Natural killer cell (primary cell): ENCODE measurements around the gene BCOR. TPM values are rescaled to one million over a fixed set of nuclear protein-coding genes. Genes with fewer than 3 reads are reported as not detected.

Experiments used
- ATAC-seq, 3 donors: fragments of 150-1000 bp in 2 of 3; fragments of 200-7000 bp in 1 of 3; cut with Tn5 transposase; 1 replicate in 1 of 3; 2 replicates in 2 of 3; pipeline ENCODE4 v1.10.0; 2021; ENCODE audit warnings: mild to moderate bottlenecking in 2 of 3, moderate library complexity in 2 of 3
- DNase-seq, 2 donors: peaks; one replicate each; pipeline versions ENCODE4 v3.0.0 to v3.0.0-alpha.2; 2013 to 2021; ENCODE audit warnings: mixed read lengths in 1 of 2
- H3K27ac ChIP-seq: one replicate; pipeline ENCODE4 v1.5.1; 2013; ENCODE audit warnings: mild to moderate bottlenecking, low read length
- H3K27me3 ChIP-seq: one replicate; pipeline ENCODE4 v1.6.1; 2013; ENCODE audit warnings: low read length; ENCODE audit not compliant: control insufficient read depth, insufficient read depth
- H3K36me3 ChIP-seq: one replicate; pipeline ENCODE4 v1.6.1; 2013; ENCODE audit warnings: low read length; ENCODE audit not compliant: control insufficient read depth, insufficient read depth
- H3K4me1 ChIP-seq: one replicate; pipeline ENCODE4 v1.6.1; 2013; ENCODE audit warnings: low read length; ENCODE audit not compliant: control insufficient read depth, insufficient read depth
- H3K4me3 ChIP-seq: one replicate; pipeline ENCODE4 v1.5.1; 2013; ENCODE audit warnings: low read length
- H3K9me3 ChIP-seq: one replicate; pipeline ENCODE4 v1.6.1; 2013; ENCODE audit warnings: low read length; ENCODE audit not compliant: control insufficient read depth, insufficient read depth
- H3K27ac Mint-ChIP-seq, 2 donors: one replicate each; pipeline ENCODE4 v1.8.0; 2022; ENCODE audit warnings: mild to moderate bottlenecking in 2 of 2, mixed read lengths in 2 of 2, moderate library complexity in 1 of 2
- H3K27me3 Mint-ChIP-seq, 2 donors: one replicate each; pipeline ENCODE4 v1.8.0; 2022; ENCODE audit warnings: low read depth in 2 of 2, mixed read lengths in 2 of 2
- H3K36me3 Mint-ChIP-seq: one replicate; pipeline ENCODE4 v1.8.0; 2022; ENCODE audit warnings: mixed read lengths
- H3K4me1 Mint-ChIP-seq, 2 donors: one replicate each; pipeline ENCODE4 v1.8.0; 2022; ENCODE audit warnings: mixed read lengths in 2 of 2
- H3K4me3 Mint-ChIP-seq: one replicate; pipeline ENCODE4 v1.8.0; 2022; ENCODE audit warnings: mild to moderate bottlenecking, moderate library complexity, mixed read lengths
- H3K9me3 Mint-ChIP-seq, 2 donors: one replicate each; pipeline ENCODE4 v1.8.0; 2022; ENCODE audit warnings: mixed read lengths in 2 of 2
- WGBS: methylation state at CpG from one replicate; pipeline ENCODE4 v1.1.7; 2013; ENCODE audit warnings: missing lambda C conversion rate; ENCODE audit not compliant: insufficient coverage; 5-methylcytosine and 5-hydroxymethylcytosine counted together
- intact Hi-C: fragments of 100-400 bp; cut with micrococcal nuclease; formaldehyde crosslinking; loops from one replicate; pipeline ENCODE4 v1.14.2; 2022
- total RNA-seq, 4 donors: library from RNA; stranded (reverse); fragments of 120-200 nt in 1 of 4; gene quantifications; one replicate each; pipeline versions ENCODE4 v1.2.3 to v1.2.4, GENCODE V29; 2013 to 2022
- TF ChIP-seq, protein P1 (sequence below): fragments of 200-600 bp; IDR thresholded peaks from one replicate; pipeline ENCODE4 v1.8.0; 2022; ENCODE audit warnings: antibody characterized with exemption

The BCOR gene
- total RNA-seq, 3 donors from 2014 or later (not counting 1 experiment from before 2014, with no cell fraction given), result 20.0 to 35.2 (median 29.2) TPM

DNA sequence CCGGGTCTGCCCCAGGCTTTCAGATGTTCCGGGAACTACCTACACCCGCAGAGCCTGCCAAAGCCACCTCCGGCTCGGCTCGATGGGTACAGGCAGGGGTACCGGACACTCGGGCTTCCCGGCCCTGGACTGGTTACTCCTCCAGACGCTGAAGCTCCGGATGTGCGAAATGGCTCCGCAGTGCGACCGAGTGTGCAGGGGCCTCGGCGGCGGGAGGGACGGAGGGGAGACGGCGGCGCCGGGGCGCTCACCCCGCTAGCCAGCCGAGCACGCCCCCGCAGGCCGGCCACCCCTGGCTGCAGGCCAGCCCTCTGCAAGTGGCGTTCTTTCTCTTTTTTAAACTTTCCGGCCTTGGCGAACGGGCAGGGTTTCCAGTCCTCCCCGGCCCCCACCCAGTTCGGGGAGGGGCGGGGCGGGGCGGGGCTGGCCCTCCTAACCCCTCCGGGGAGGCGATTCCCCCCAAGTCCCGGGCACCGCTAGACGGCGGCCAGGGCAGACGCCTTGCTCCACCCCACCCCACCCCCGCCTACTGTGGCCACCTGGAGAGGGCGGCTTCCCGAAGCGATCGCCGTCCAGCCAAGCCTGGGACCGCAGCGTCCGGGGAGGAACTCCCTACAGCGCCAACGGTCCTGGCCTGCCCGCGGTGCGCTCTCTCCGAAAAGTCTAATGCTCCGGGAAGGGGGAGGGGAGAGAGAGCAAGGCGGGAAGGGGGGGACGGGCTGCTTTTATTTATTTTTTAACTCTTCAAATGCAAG lies 7.5 kb downstream of the BCOR start:
- Mint-ChIP-seq H3K4me1 (peaks cover 50 to 57% of the 10 kb centered on the region in 2 donors), H3K36me3 (no peaks in the 10 kb centered on the region), H3K4me3 (peak overlapping the region; percentile 68), H3K27ac (peak overlapping the region in 1 of 2 donors; percentile 49), H3K9me3 (no peaks in the 10 kb centered on the region), H3K27me3 (peaks cover 0 to 46% of the 10 kb centered on the region in 2 donors)
- no peak overlapping the region for H3K27ac ChIP-seq
- ATAC-seq, result peak; percentile 46 to 55 (median 52)
- WGBS, result 6% methylated on average over 52 of the region's 63 CpGs
- H3K27me3 ChIP-seq, result no peaks in the 10 kb centered on the region
- TF ChIP-seq, protein P1, sequence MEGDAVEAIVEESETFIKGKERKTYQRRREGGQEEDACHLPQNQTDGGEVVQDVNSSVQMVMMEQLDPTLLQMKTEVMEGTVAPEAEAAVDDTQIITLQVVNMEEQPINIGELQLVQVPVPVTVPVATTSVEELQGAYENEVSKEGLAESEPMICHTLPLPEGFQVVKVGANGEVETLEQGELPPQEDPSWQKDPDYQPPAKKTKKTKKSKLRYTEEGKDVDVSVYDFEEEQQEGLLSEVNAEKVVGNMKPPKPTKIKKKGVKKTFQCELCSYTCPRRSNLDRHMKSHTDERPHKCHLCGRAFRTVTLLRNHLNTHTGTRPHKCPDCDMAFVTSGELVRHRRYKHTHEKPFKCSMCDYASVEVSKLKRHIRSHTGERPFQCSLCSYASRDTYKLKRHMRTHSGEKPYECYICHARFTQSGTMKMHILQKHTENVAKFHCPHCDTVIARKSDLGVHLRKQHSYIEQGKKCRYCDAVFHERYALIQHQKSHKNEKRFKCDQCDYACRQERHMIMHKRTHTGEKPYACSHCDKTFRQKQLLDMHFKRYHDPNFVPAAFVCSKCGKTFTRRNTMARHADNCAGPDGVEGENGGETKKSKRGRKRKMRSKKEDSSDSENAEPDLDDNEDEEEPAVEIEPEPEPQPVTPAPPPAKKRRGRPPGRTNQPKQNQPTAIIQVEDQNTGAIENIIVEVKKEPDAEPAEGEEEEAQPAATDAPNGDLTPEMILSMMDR, result no peak
- H3K4me1 ChIP-seq, result peaks cover 58% of the 10 kb centered on the region
- H3K36me3 ChIP-seq, result no peaks in the 10 kb centered on the region
- intact Hi-C loops, result no loop called here
- H3K4me3 ChIP-seq, result peak overlapping the region; percentile 20
- H3K9me3 ChIP-seq, result no peaks in the 10 kb centered on the region
- peak in 1 of 2 donors; percentile 42 for DNase-seq

DNA sequence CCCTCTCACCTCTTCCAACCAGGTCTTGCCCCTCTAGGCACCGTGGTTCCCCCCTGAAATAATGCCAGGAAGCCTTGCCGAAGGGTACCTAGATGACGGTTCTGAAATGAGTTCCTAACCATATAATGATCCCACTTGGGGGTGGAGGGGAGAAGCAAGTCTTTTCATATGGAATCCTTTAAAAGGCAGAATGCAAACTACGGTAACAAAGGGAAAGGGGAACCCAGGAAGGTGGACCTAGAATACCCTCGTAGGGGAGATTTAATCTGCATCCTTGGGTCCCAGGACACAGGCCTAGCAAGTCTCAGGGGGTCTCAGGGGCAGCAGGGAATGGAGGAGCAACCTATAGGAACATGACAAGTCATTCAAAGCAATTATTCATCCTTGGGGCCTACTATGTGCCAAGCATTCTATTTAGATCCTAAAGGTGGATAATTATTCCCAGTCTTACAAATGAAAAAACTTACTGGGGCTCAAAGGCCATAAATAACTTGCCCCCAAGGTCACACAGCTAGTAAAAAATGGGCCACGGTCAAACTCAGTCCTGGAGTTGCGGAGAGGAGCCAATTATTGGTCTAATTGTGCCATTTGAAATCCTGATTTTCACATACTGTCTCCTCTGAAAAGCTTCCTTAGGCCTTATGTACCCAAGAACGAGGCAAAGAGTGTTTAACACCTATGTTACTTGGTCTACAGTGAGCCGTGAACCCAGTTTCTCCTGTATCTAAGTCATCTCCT lies 8.8 kb downstream of the BCOR start:
- 72% methylated on average over 8 of the region's 9 CpGs for WGBS
- no peak overlapping the region for H3K4me3 ChIP-seq
- H3K27ac ChIP-seq, result no peak overlapping the region
- no peaks in the 10 kb centered on the region for H3K27me3 ChIP-seq
- Mint-ChIP-seq H3K4me1 (peaks cover 46 to 55% of the 10 kb centered on the region in 2 donors), H3K36me3 (no peaks in the 10 kb centered on the region), H3K27me3 (peaks cover 4 to 53% of the 10 kb centered on the region in 2 donors), H3K27ac (peak overlapping the region in 1 of 2 donors; percentile 49), H3K4me3 (peak overlapping the region; percentile 62), H3K9me3 (no peaks in the 10 kb centered on the region)
- H3K4me1 ChIP-seq, result peaks cover 63% of the 10 kb centered on the region
- no peak for ATAC-seq
- H3K36me3 ChIP-seq, result no peaks in the 10 kb centered on the region
- TF ChIP-seq, protein P1, result no peak
- intact Hi-C loops, result loop anchor here (10.0 kb wide), 1 partner anchor 274 kb away; no protein-coding TSS in a partner anchor
- no peaks in the 10 kb centered on the region for H3K9me3 ChIP-seq
- no peak for DNase-seq

DNA sequence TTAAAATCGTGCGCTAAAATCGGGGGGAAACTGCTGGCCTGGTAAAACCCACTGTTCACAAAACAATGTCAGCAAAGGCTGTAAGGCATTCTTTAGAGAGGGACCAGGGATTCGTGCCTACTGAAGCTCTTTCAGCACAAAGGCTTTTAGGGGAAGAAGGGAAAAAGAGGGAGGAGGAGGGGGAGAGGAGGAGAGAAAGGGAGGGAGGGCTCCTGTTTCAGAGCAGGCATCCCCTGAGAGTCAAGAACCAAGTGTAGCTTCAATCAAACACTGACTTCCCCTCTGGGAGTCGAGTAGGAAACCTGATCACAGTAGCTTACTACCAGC lies 9.5 kb downstream of the BCOR start:
- Mint-ChIP-seq H3K27me3 (peaks cover 4 to 48% of the 10 kb centered on the region in 2 donors), H3K9me3 (no peaks in the 10 kb centered on the region), H3K27ac (no peak overlapping the region), H3K4me1 (peaks cover 41 to 50% of the 10 kb centered on the region in 2 donors), H3K36me3 (no peaks in the 10 kb centered on the region), H3K4me3 (no peak overlapping the region)
- Histone ChIP-seq H3K9me3 (no peaks in the 10 kb centered on the region), H3K27ac (no peak overlapping the region), H3K27me3 (no peaks in the 10 kb centered on the region), H3K4me3 (no peak overlapping the region), H3K36me3 (no peaks in the 10 kb centered on the region), H3K4me1 (peaks cover 63% of the 10 kb centered on the region)
- DNase-seq (no peak), ATAC-seq (no peak)
- 74% methylated on average over 5 of the region's 5 CpGs for WGBS
- intact Hi-C loops, result loop anchor here (10.0 kb wide), 1 partner anchor 273 kb away; no protein-coding TSS in a partner anchor
- TF ChIP-seq, protein P1, result no peak
